ENCODE measurements around the gene FAM187B. TPM values are rescaled to one million over a fixed set of nuclear protein-coding genes. Genes with fewer than 3 reads are reported as not detected.

FAM187B gene
- polyA plus RNA-seq, 3 donors = 0.07 TPM; not detected in 2

GRCh38 chr19:35264268-35265125 lies 36.0 kb upstream of the FAM187B start:
- no peak for DNase-seq

GRCh38 chr19:35262101-35262761 lies 33.7 kb upstream of the FAM187B start:
- no peak for DNase-seq

- no peak for DNase-seq
Observed at GRCh38 chr19:35261356-35262100, 33.0 kb upstream of the FAM187B start.

- DNase-seq = no peak
Observed at GRCh38 chr19:35260694-35261304, 32.3 kb upstream of the FAM187B start.

GRCh38 chr19:35257113-35257461 lies 28.5 kb upstream of the FAM187B start:
- no peak for DNase-seq

- no peak for DNase-seq
Observed at GRCh38 chr19:35256566-35256965, 28.0 kb upstream of the FAM187B start.

GRCh38 chr19:35254341-35255297 lies 26.1 kb upstream of the FAM187B start:
- no peak for DNase-seq

- DNase-seq = no peak
Observed at GRCh38 chr19:35253316-35254286, 25.1 kb upstream of the FAM187B start.

GRCh38 chr19:35251456-35251855 lies 22.9 kb upstream of the FAM187B start:
- no peak for DNase-seq

GRCh38 chr19:35249848-35250711 lies 21.5 kb upstream of the FAM187B start:
- no peak for DNase-seq

GRCh38 chr19:35249146-35249847 lies 20.8 kb upstream of the FAM187B start:
- DNase-seq = no peak

GRCh38 chr19:35248310-35249145 lies 20.0 kb upstream of the FAM187B start, which contains the start of gene LSR:
LSR (plus strand) TSS chr19:35249002; CDS start chr19:35249023, 21 bp downstream.
- peak; percentile 92 for DNase-seq

- peak; percentile 94 for DNase-seq
Observed at GRCh38 chr19:35247526-35248309, 19.2 kb upstream of the FAM187B start.

- DNase-seq = no peak
Observed at GRCh38 chr19:35246466-35247092, 18.0 kb upstream of the FAM187B start.

GRCh38 chr19:35241417-35241816 lies 12.9 kb upstream of the FAM187B start:
- no peak for DNase-seq

- DNase-seq = no peak
Observed at GRCh38 chr19:35240327-35240726, 11.8 kb upstream of the FAM187B start.

Data from renal pelvis (tissue), 4 donors.